Measurements from ENCODE around the gene ADRA2B.
"Not testable (repeated sequence)": the region's sequence is repeated elsewhere in the genome, so short reads cannot be mapped to it uniquely, and the experiment has no call there.

The ADRA2B gene

GRCh38 chr2:96084858-96085518 lies 31.4 kb downstream of the ADRA2B start:
- DNase-seq: not testable (repeated sequence)

GRCh38 chr2:96083989-96084857 lies 32.1 kb downstream of the ADRA2B start:
- no peak for DNase-seq

GRCh38 chr2:96083064-96083939 lies 33.1 kb downstream of the ADRA2B start:
- no peak for DNase-seq

- no peak for DNase-seq
Observed at GRCh38 chr2:96082211-96083063, 33.9 kb downstream of the ADRA2B start.

DNA sequence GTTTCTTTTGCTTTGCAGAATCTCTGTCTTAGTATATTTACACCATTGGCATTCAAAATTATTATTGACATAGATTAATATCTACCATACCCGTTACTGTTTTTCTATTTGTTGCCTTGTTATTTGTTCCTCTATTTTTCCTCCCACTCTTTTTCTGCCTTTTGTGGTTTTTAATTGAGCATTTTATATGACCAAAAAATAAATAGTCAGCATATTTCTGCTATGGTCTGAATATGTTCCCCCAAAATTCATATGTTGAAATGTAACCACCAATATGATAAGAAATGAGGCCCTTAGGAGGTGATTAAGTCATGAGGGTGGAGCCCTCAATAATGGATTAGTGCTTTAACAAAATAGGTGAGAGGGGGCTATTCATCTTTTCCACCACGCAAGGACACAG lies 35.3 kb downstream of the ADRA2B start:
- no peak for DNase-seq

- DNase-seq: no peak
Observed at GRCh38 chr2:96075199-96075771, 41.1 kb downstream of the ADRA2B start.

DNA sequence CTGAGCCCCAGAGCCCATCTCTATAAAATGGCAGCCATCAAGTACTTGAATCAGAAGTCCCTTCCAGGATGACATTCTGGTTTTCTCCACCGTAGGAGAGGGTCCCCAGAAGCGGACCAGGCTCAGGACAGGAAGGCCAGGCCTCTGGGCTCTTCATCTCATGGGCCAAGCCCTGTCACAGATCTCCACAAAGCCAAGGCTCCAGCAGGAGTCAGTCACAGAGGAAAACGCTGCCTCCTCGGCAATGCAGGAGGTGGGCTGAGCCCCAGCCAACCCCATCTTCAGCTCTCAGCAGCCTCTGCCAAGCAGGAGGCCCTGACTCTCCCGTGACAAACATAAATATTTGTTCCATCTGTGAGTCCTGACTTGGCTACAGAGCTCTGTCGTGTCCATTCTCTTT lies 42.2 kb downstream of the ADRA2B start:
- DNase-seq: no peak

- DNase-seq: no peak
Observed at GRCh38 chr2:96073170-96073775, 43.1 kb downstream of the ADRA2B start.

- DNase-seq: no peak
Observed at GRCh38 chr2:96072746-96073145, 43.6 kb downstream of the ADRA2B start.

DNA sequence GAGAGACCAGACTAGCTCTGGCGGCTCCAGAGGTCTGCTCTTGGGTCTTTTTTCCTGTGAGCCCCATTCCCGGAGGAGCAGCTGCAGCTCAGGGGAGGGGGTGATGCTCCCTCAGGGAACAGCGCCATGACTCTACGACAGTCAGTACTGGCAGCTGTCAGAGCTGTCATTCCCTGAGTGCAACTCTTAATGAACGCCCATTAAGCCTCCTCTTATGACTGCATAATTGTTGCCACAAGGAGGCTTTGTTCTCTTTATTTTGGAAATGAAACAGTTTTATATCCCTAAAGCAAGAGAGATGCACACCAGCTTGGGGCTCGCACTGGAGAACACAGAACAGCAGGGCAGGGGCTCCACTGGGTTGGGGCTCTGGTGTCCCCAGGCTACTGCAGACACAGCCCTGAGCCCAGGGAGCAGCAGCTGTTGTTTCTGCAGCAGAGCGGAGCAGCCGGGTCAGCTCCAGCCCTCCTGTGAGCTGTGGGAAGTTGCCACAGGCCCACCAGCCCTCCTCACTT lies 44.3 kb downstream of the ADRA2B start:
- not testable (repeated sequence) for DNase-seq

DNA sequence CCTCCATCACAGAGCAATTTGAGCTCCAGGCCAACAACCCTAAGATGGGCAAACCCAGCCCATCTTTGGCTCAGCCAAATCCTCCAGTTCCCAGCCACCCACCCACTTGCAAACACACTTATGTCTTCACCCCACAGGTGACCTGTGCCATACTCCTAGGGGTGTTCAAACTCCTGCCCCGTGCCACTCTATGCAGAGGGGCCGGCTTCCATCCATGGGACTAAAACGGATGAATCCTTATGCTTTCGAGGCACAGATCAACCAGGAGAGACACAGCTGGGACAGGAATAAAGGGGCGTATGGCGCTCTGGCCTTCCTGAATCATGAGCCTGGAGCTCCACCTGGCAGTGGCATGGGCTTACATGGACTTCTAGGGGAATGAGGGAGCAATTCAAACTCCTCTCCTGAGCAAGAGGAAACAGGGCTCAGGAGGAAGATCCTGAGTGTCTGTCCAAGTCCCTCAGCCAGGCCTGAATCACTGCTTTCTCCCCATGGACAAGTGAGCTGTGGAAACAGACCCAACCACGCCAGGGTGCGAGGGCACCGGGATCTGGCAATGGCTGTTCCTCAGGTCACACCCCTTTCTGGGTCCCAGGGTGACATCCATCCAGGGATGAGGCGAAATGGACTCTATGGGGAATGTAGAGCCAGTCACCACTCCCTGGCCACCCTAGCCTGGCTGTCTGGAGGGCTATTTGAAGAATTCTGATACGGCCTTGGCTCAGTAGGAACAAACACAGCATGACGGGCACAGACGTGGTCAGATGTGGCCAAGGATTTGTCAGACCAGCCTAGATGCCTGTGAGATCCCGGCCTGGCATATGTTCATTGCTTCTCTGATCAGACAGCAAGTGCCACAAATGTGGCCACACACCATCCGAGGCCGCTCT lies 45.0 kb downstream of the ADRA2B start:
- not testable (repeated sequence) for DNase-seq

DNA sequence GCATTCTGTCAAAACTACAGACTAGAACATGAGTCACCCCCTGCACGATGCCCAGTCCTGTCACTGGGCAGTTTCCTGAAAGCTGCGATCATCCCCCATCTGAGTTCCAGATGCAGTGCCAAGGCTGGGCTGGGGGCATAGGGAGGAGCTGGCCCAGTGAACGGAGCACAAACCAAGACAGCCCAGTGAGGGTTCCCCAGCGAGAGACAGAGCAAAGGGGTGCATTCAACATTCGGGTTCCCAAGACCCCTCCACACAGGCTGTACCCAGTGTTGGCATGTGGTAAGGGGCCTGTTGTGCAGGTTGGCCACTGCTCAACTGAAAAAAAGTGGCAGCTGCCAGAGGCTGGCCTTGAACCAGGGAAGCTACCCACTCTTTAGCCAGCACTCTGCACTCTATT lies 46.0 kb downstream of the ADRA2B start:
- not testable (repeated sequence) for DNase-seq

DNA sequence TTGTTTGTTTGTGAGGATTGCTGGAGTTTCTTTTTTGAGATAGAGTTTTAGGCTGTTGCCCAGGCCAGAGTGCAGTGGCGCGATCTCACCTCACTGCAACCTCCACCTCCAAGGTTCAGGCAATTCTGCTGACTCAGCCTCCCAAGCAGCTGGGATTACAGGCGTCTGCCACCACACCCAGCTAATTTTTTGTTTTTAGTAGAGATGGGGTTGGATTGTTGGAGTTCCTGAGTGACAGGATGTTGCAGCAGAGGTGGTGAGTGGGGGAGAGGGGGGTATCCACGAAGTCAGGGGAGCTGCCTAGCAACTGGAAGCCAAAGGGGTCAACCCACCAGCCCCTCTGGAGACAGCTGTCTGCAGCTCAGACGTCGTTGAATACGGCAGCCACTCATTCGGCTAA lies 46.5 kb downstream of the ADRA2B start:
- not testable (repeated sequence) for DNase-seq

GRCh38 chr2:96067902-96068581 lies 48.3 kb downstream of the ADRA2B start:
- not testable (repeated sequence) for DNase-seq

DNA sequence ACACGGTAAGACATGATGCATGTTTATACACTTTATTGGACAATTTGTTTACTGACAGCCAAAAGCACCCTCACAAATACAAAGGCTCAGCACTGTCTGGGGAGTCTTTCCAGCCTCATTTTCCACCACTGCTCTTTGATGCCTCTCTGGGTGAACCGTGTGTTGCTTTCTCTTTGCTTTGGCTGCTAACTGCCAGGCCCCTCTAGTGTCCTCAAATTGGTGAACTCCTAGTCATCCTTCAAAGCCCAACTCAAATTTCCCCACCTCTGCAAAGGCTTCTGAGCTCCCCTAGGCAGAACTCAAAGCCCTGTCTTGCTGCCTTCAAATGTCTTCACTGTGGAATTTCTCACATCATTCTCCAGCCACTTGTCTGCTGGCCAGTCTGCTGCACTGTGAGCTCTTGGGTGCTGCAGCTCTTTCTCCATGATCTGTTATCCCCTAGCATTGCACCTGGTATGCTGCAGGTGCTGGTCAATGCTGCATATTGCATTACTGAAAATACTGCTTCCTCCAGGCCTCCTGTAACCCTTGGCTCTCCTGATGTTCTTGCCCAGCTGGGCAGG lies 49.2 kb downstream of the ADRA2B start:
- DNase-seq: not testable (repeated sequence)

DNA sequence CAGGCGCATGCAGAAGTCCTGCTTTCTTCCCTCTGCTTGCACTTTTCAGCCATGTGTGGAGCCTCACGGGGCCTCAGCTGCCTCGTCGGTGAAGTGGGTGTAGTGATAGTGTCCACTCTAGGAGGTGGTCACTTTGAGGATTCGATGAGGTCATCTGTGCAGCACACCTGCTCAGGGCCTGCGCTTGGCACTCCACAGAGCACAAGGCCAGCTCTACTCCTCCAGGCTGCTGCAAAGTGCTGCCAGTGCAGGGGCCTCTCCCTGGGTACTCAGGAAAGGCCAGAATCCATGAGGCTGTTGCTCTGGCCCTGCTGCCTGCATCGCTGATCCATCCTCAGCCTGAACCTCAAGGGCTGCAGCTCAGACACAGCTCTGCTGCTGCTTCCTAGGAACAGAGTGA lies 49.9 kb downstream of the ADRA2B start:
- not testable (repeated sequence) for DNase-seq

DNA sequence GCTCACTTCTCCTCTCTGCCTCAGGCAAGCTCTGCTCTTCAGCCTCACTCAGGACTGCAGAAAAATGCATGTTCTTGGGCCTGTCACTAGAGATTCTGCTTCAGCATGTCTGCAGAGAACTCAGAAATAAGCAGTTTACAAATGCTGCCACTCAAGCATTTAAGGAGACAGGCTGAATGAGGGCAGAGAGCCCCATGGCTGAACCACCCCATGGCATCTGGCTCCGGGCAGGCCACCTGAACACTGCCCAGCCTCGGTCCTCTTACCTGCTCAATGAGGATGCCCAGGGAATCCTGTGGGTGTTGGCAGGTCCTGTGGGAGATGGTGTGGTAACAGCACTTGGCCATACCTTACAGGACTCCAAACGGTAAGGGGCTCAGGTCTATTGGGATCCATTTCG lies 50.4 kb downstream of the ADRA2B start:
- DNase-seq: not testable (repeated sequence)

GRCh38 chr2:96065381-96065930 lies 50.9 kb downstream of the ADRA2B start:
- DNase-seq: no peak

- not testable (repeated sequence) for DNase-seq
Observed at GRCh38 chr2:96064760-96065159, 51.6 kb downstream of the ADRA2B start.

Data from NCI-H446 (cell line).